Measurements from ENCODE around the gene DLGAP1. TPM values are rescaled to one million over a fixed set of nuclear protein-coding genes. Genes with fewer than 3 reads are reported as not detected.
"Not testable (repeated sequence)": the region's sequence is repeated elsewhere in the genome, so short reads cannot be mapped to it uniquely, and the experiment has no call there.

Gene DLGAP1
- total RNA-seq, 2 experiments from 2014 or later: 0.31 to 0.36 TPM

GRCh38 chr18:4299395-4299794 is 155.7 kb downstream of the DLGAP1 start:
- Histone ChIP-seq H3K27me3 (ENCODE audit: control insufficient read depth in 1 of 2, insufficient read depth in 2 of 2, low read length in 2 of 2) (no peaks in the 10 kb centered on the region), H3K4me3 (ENCODE audit: low read length) (no peak overlapping the region), H3K4me1 (ENCODE audit: insufficient read depth, low read length) (no peaks in the 10 kb centered on the region), H3K9me3 (ENCODE audit: control insufficient read depth in 1 of 2, insufficient read depth in 1 of 2, low read length in 2 of 2) (peaks cover 0 to 4% of the 10 kb centered on the region in 2 experiments), H3K27ac (ENCODE audit: low read depth in 1 of 2, low read length in 2 of 2) (no peak overlapping the region), H3K36me3 (ENCODE audit: insufficient read depth, low read length) (no peaks in the 10 kb centered on the region)
- POLR2A ChIA-PET: no interaction called here
- Mint-ChIP-seq H3K36me3 (ENCODE audit: low read depth) (no peaks in the 10 kb centered on the region), H3K9me3 (peaks cover 4% of the 10 kb centered on the region), H3K27ac (no peak overlapping the region), H3K4me1 (ENCODE audit: low read depth) (no peaks in the 10 kb centered on the region), H3K4me3 (no peak overlapping the region), H3K27me3 (no peaks in the 10 kb centered on the region)
- intact Hi-C loops (cut with DNase I, micrococcal nuclease): no loop called here
- no peak for ATAC-seq (ENCODE audit: poor library complexity)
- CTCF ChIA-PET: no interaction called here
- no peak for DNase-seq
- no peak for TF ChIP-seq CTCF (IDR thresholded peaks at IDR 0.05)

- no peak for TF ChIP-seq CTCF (IDR thresholded peaks at IDR 0.05)
- H3K27ac Mint-ChIP-seq: no peak overlapping the region
These were observed 161.8 kb downstream of the DLGAP1 start for GRCh38 chr18:4293337-4293736.

GRCh38 chr18:4292696-4293095 is 162.4 kb downstream of the DLGAP1 start:
- Mint-ChIP-seq H3K36me3 (ENCODE audit: low read depth) (no peaks in the 10 kb centered on the region), H3K27me3 (no peaks in the 10 kb centered on the region), H3K9me3 (peaks cover 15% of the 10 kb centered on the region), H3K27ac (no peak overlapping the region), H3K4me1 (ENCODE audit: low read depth) (no peaks in the 10 kb centered on the region), H3K4me3 (no peak overlapping the region)
- Histone ChIP-seq H3K27ac (ENCODE audit: low read depth in 1 of 2, low read length in 2 of 2) (no peak overlapping the region), H3K9me3 (ENCODE audit: control insufficient read depth in 1 of 2, insufficient read depth in 1 of 2, low read length in 2 of 2) (no peaks in the 10 kb centered on the region), H3K4me3 (ENCODE audit: low read length) (no peak overlapping the region), H3K27me3 (ENCODE audit: control insufficient read depth in 1 of 2, insufficient read depth in 2 of 2, low read length in 2 of 2) (no peaks in the 10 kb centered on the region), H3K36me3 (ENCODE audit: insufficient read depth, low read length) (no peaks in the 10 kb centered on the region), H3K4me1 (ENCODE audit: insufficient read depth, low read length) (no peaks in the 10 kb centered on the region)
- POLR2A ChIA-PET: no interaction called here
- DNase-seq (no peak), ATAC-seq (ENCODE audit: poor library complexity) (no peak)
- intact Hi-C loops (cut with DNase I, micrococcal nuclease): no loop called here
- CTCF ChIA-PET: no interaction called here
- no peak for TF ChIP-seq CTCF (IDR thresholded peaks at IDR 0.05)

More at GRCh38 chr18:4293337-4293736, 161.8 kb downstream of the DLGAP1 start:
- ChIA-PET POLR2A (no interaction called here), CTCF (no interaction called here)
- H3K4me3 Mint-ChIP-seq: no peak overlapping the region
- H3K4me1 Mint-ChIP-seq (ENCODE audit: low read depth): no peaks in the 10 kb centered on the region
- Histone ChIP-seq H3K9me3 (ENCODE audit: control insufficient read depth in 1 of 2, insufficient read depth in 1 of 2, low read length in 2 of 2) (no peaks in the 10 kb centered on the region), H3K27me3 (ENCODE audit: control insufficient read depth in 1 of 2, insufficient read depth in 2 of 2, low read length in 2 of 2) (no peaks in the 10 kb centered on the region), H3K36me3 (ENCODE audit: insufficient read depth, low read length) (no peaks in the 10 kb centered on the region), H3K4me3 (ENCODE audit: low read length) (no peak overlapping the region), H3K27ac (ENCODE audit: low read depth in 1 of 2, low read length in 2 of 2) (no peak overlapping the region), H3K4me1 (ENCODE audit: insufficient read depth, low read length) (no peaks in the 10 kb centered on the region)
- no peaks in the 10 kb centered on the region for H3K36me3 Mint-ChIP-seq (ENCODE audit: low read depth)
- H3K9me3 Mint-ChIP-seq: peaks cover 15% of the 10 kb centered on the region
- DNase-seq: no peak
- intact Hi-C loops (cut with DNase I, micrococcal nuclease): no loop called here
- H3K27me3 Mint-ChIP-seq: no peaks in the 10 kb centered on the region
- ATAC-seq (ENCODE audit: poor library complexity): no peak

- POLR2A ChIA-PET; H3K27ac Mint-ChIP-seq; H3K27ac ChIP-seq (ENCODE audit: low read depth in 1 of 2, low read length in 2 of 2); H3K9me3 Mint-ChIP-seq; H3K4me1 Mint-ChIP-seq (ENCODE audit: low read depth); H3K27me3 ChIP-seq (ENCODE audit: control insufficient read depth in 1 of 2, insufficient read depth in 2 of 2, low read length in 2 of 2); CTCF ChIA-PET; H3K4me3 ChIP-seq (ENCODE audit: low read length); DNase-seq; H3K9me3 ChIP-seq (ENCODE audit: control insufficient read depth in 1 of 2, insufficient read depth in 1 of 2, low read length in 2 of 2); ATAC-seq (ENCODE audit: poor library complexity); intact Hi-C loops (cut with DNase I, micrococcal nuclease); H3K4me1 ChIP-seq (ENCODE audit: insufficient read depth, low read length); H3K36me3 ChIP-seq (ENCODE audit: insufficient read depth, low read length); H3K27me3 Mint-ChIP-seq; H3K36me3 Mint-ChIP-seq (ENCODE audit: low read depth); H3K4me3 Mint-ChIP-seq: not testable (repeated sequence)
These were observed 167.8 kb downstream of the DLGAP1 start for GRCh38 chr18:4287340-4287739.

Data from CD4-positive, alpha-beta T cell (primary cell).